ENCODE data around the gene ZPR1. TPM values are rescaled to one million over a fixed set of nuclear protein-coding genes. Genes with fewer than 3 reads are reported as not detected.

ZPR1 gene
- total and polyA plus RNA-seq, 2 of the 4 experiments (the other 2 are of a cell fraction) = 40.8 to 52.0 TPM

- Histone ChIP-seq H2BK20ac (ENCODE audit: low read depth, low read length) (no peak overlapping the region), H3K4me3 (ENCODE audit: insufficient read depth, low read depth, low read length) (no peak overlapping the region), H3K14ac (replicated peaks; ENCODE audit: low read depth, low read length) (no peak overlapping the region), H4K8ac (ENCODE audit: low read depth in 2 of 2, low read length in 2 of 2) (no peak overlapping the region), H3K36me3 (ENCODE audit: control insufficient read depth, insufficient read depth, low read length) (no peaks in the 10 kb centered on the region), H2BK120ac (ENCODE audit: low read depth, low read length) (no peak overlapping the region), H2AFZ (replicated peaks; ENCODE audit: low read length, poor library complexity) (no peak overlapping the region), H3K27ac (ENCODE audit: insufficient read depth, low read length) (no peak overlapping the region), H3K9me1 (ENCODE audit: insufficient read depth, low read length) (0 out of 2 replicates have a peak, but pooled peaks cover 6% of the 10 kb centered on the region), H3K9me3 (ENCODE audit: control insufficient read depth, insufficient read depth, low read length) (no peaks in the 10 kb centered on the region), H3K79me1 (ENCODE audit: low read depth in 1 of 2, low read length in 2 of 2) (no peaks in the 10 kb centered on the region), H3K4ac (ENCODE audit: low read depth, low read length) (no peak overlapping the region), H3K56ac (ENCODE audit: extremely low read depth, insufficient read depth, low read length) (no peak overlapping the region), H3K27me3 (ENCODE audit: control insufficient read depth, insufficient read depth, low read length) (peaks cover 13% of the 10 kb centered on the region; the same call in 1 of the 2 replicates), H2AK5ac (ENCODE audit: low read depth, low read length) (no peak overlapping the region), H3K23ac (ENCODE audit: low read depth, low read length) (no peak overlapping the region), H4K91ac (ENCODE audit: insufficient read depth, low read depth, low read length) (no peak overlapping the region), H3K4me1 (ENCODE audit: control insufficient read depth, insufficient read depth, low read length) (no peaks in the 10 kb centered on the region; the same call in 1 of the 2 replicates), H4K5ac (ENCODE audit: low read depth, low read length) (no peak overlapping the region), H3K9ac (ENCODE audit: low read depth, low read length) (no peak overlapping the region), H4K20me1 (ENCODE audit: insufficient read depth, low read length) (no peaks in the 10 kb centered on the region), H2BK5ac (ENCODE audit: low read depth, low read length, poor library complexity, severe bottlenecking) (no peak overlapping the region), H2AK9ac (replicated peaks; ENCODE audit: low read depth, low read length, poor library complexity) (no peak overlapping the region), H3K18ac (ENCODE audit: low read depth, low read length) (no peak overlapping the region), H3K4me2 (ENCODE audit: low read depth, low read length) (no peak overlapping the region), H2BK15ac (ENCODE audit: low read depth, low read length) (no peak overlapping the region)
- DNase-seq (no peak), ATAC-seq (ENCODE audit: low read depth) (no peak)
- TF ChIP-seq CHD1 (IDR thresholded peaks at IDR 0.05; ENCODE audit: low read depth, low read length) (no peak), USF2 (IDR thresholded peaks at IDR 0.05; ENCODE audit: low read depth, low read length) (no peak), CTCF (conservative IDR thresholded peaks at IDR 0.05; ENCODE audit: low read depth, low read length) (no peak), BHLHE40 (IDR thresholded peaks at IDR 0.05; ENCODE audit: low read depth, low read length) (no peak), ELK1 (IDR thresholded peaks at IDR 0.05; ENCODE audit: borderline replicate concordance, low read depth, low read length) (no peak), MAFK (IDR thresholded peaks at IDR 0.05; ENCODE audit: low read depth, low read length) (no peak), FOS (IDR thresholded peaks at IDR 0.05; ENCODE audit: low read depth, low read length) (no peak), RCOR1 (IDR thresholded peaks at IDR 0.05; ENCODE audit: insufficient replicate concordance, low read length) (no peak), NFE2L2 (IDR thresholded peaks at IDR 0.05; ENCODE audit: low read depth, low read length) (no peak), CEBPB (IDR thresholded peaks at IDR 0.05; ENCODE audit: low read depth, low read length) (no peak), POLR2A (IDR thresholded peaks at IDR 0.05; ENCODE audit: low read depth, low read length) (no peak), MAZ (IDR thresholded peaks at IDR 0.05; ENCODE audit: borderline replicate concordance, low read depth, low read length) (no peak), RFX5 (IDR thresholded peaks at IDR 0.05; ENCODE audit: low read depth, low read length) (no peak)
- dilution Hi-C loops (cut with HindIII; ENCODE audit: low sequenced_read_pairs, unreplicated experiment) = no loop called here
- BruUV-seq (replicated peaks) = no TSS peak
- in situ Hi-C loops (cut with MboI; ENCODE audit: low sequenced_read_pairs) = no loop called here
- POLR2A ChIA-PET (ENCODE audit: unreplicated experiment) = no interaction called here
- 90% methylated on average over 4 of the region's 11 CpGs; no CpG with 5 or more reads in 1 of the 2 experiments for WGBS, 2 experiments (ENCODE audit: extremely low coverage in 2 of 2, insufficient read length in 1 of 2)
- intact Hi-C loops (cut with micrococcal nuclease) = no loop called here
- CTCF ChIA-PET = interaction anchor here (1.3 kb wide), 1 partner anchor 9 kb away, joined by 5 read pairs; no protein-coding TSS in a partner anchor
Measured at GRCh38 chr11:116733969-116734508, 53.8 kb downstream of the ZPR1 start.
